Esophagus muscularis mucosa (tissue), 4 donors: Measurements from ENCODE around the gene TRAP1.

Experiments
- EP300 ChIP-seq: sonication (generic); formaldehyde crosslinking; IDR thresholded peaks from one replicate; pipeline ENCODE4 v1.6.1; 2017; ENCODE audit warnings: antibody characterized with exemption
- POLR2AphosphoS5 ChIP-seq, 2 donors: sonication (generic); formaldehyde crosslinking; IDR thresholded peaks; one replicate each; pipeline ENCODE4 v1.6.1; 2017; ENCODE audit warnings: antibody characterized with exemption in 2 of 2
- TF ChIP-seq, protein P1 (sequence below), 3 experiments: fragments of 200-600 bp in 2 of 3; fragments of 450-650 bp in 1 of 3; sonication (generic) in 2 of 3; IDR thresholded peaks; one replicate each; pipeline ENCODE4 v1.5.1; 2017 to 2019; ENCODE audit warnings: antibody characterized with exemption in 3 of 3, mild to moderate bottlenecking in 2 of 3, moderate library complexity in 1 of 3

DNA sequence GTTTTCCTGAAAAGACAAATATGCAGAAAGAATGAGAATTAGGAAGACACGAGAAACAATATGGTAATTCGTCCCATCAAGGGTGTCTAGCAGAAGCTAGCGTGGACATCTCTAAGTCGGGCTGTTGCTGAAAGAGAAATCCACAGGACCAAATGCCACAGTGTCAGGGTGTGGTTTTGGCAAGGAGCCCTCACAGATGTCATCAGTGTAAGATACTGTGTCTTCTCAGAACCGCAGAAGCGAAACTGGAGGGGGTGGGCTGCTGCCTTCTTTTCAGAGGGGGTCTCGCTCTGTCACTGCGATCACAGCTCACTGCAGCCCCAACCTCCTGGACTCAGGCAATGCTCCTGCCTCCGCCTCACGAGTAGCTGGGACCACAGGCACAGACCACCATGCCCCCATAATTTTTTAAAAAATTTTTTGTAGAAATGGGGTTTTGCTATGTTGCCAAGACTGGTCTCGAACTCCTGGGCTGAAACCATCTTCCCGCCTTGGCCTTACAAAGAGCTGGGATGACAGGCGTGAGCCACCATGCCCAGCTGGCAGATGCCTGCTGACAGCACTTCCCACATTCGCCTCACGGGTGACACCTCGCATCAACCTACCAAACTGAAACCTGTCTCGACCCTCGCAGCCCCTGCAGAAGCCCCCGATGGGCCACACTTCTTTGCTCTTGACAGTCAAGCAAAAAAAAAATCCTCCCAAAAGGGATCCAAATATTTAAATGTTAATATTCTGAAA is 26.2 kb downstream of the TRAP1 start:
- TF ChIP-seq, protein P1, sequence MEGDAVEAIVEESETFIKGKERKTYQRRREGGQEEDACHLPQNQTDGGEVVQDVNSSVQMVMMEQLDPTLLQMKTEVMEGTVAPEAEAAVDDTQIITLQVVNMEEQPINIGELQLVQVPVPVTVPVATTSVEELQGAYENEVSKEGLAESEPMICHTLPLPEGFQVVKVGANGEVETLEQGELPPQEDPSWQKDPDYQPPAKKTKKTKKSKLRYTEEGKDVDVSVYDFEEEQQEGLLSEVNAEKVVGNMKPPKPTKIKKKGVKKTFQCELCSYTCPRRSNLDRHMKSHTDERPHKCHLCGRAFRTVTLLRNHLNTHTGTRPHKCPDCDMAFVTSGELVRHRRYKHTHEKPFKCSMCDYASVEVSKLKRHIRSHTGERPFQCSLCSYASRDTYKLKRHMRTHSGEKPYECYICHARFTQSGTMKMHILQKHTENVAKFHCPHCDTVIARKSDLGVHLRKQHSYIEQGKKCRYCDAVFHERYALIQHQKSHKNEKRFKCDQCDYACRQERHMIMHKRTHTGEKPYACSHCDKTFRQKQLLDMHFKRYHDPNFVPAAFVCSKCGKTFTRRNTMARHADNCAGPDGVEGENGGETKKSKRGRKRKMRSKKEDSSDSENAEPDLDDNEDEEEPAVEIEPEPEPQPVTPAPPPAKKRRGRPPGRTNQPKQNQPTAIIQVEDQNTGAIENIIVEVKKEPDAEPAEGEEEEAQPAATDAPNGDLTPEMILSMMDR (IDR thresholded peaks at IDR 0.05), result peak in 1 of 3 experiments; percentile 21
- TF ChIP-seq POLR2AphosphoS5 (IDR thresholded peaks at IDR 0.05), result no peak
- no peak for TF ChIP-seq EP300
